Central memory CD8-positive, alpha-beta T cell (primary cell): ENCODE data around the gene MAPK12.

Source experiments
- ATAC-seq: fragments of 150-1000 bp; cut with Tn5 transposase; replicated peaks from 2 replicates; pipeline ENCODE4 v1.10.0; 2022; ENCODE audit warnings: mild to moderate bottlenecking, moderate FRiP score, moderate number of reproducible peaks; ENCODE audit not compliant: poor library complexity, severe bottlenecking; ENCODE audit errors: extremely low read depth
- DNase-seq, 2 donors: peaks; one replicate each; pipeline ENCODE4 v3.0.0; 2021; ENCODE audit warnings: low spot score in 2 of 2
- H3K27ac Mint-ChIP-seq: one replicate; pipeline ENCODE4 v1.8.0; 2022; ENCODE audit warnings: low read depth, mild to moderate bottlenecking, moderate library complexity, mixed read lengths
- H3K27me3 Mint-ChIP-seq: one replicate; pipeline ENCODE4 v1.8.0; 2022; ENCODE audit warnings: mixed read lengths
- H3K36me3 Mint-ChIP-seq: one replicate; pipeline ENCODE4 v1.8.0; 2022; ENCODE audit warnings: mild to moderate bottlenecking, moderate library complexity, mixed read lengths; ENCODE audit not compliant: insufficient read depth
- H3K4me1 Mint-ChIP-seq: one replicate; pipeline ENCODE4 v1.8.0; 2022; ENCODE audit warnings: mixed read lengths
- H3K4me3 Mint-ChIP-seq: one replicate; pipeline ENCODE4 v1.8.0; 2022; ENCODE audit warnings: mild to moderate bottlenecking, moderate library complexity, mixed read lengths
- H3K9me3 Mint-ChIP-seq: one replicate; pipeline ENCODE4 v1.8.0; 2022; ENCODE audit warnings: mixed read lengths

The MAPK12 gene

DNA sequence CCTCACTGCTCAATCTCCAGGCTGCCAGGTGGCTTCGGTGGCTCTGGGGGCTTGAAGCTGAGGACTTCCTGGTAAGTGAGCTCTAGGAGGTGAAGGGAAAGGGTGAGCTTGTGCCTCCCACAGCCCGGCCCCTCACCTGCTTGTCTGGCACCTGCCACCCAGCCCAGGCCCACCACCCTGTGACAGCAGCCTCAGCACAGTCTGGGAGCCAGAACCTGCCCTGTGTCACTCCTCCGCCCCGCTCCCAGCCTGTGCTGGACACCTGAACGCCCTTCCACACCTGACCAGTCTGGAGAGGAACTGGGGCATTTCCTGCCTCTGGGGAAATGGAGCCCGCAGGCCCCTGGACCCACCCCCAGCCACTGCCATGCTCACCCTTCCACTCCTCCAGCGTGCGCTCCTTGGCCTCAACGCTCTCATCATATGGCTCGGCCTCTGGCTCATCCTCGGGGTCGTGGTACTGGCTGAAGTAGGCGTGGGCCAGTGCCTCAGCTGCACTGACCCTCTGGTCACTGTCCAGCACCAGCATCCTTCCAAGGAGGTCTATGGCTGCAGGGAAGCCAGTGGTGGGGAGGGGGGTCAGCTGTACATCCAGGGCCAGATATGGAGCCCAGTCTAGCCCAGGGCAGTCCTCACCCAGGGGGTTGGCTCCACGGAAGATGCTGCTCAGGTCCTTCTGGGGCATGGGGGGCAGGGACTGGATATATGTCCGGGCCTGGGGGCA is 3.6 kb upstream of the MAPK12 start:
- peaks cover 5% of the 10 kb centered on the region for H3K4me1 Mint-ChIP-seq
- H3K4me3 Mint-ChIP-seq, result no peak overlapping the region
- ATAC-seq (no peak), DNase-seq (no peak)
- no peaks in the 10 kb centered on the region for H3K36me3 Mint-ChIP-seq
- H3K27me3 Mint-ChIP-seq, result peaks cover 14% of the 10 kb centered on the region
- H3K27ac Mint-ChIP-seq, result no peak overlapping the region
- no peaks in the 10 kb centered on the region for H3K9me3 Mint-ChIP-seq

DNA sequence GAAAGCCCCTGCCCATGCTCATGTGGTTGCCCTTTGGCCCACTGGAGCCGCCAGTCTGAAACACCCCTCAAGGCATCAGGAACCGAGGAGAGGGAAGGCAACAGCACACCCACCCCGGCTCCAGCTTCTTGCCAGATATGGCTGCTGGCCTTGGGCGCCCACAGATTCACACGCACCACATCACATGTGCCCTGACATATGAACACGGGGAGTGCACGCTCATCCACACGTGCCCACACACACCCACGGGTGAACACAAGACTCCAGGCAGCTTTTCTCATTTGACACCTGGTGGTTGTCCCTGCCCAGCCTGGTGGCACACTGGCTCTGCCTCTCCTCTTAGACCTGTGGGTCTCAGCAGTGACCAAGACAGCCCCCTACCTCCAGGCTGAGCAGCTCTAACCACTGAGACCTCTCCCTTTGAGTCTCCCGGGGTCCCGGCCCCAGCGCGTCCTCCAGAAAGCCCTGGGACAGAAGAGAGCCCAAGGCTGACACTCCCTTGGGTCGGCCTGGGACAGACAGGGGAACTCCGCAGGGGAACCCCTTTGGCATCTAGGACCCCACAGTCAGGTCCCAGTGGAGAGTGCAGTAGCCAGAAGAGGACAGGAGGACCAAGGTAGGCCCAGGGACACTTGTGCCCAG is 2.7 kb upstream of the MAPK12 start:
- Mint-ChIP-seq H3K27me3 (peaks cover 14% of the 10 kb centered on the region), H3K9me3 (no peaks in the 10 kb centered on the region), H3K27ac (no peak overlapping the region), H3K4me3 (no peak overlapping the region), H3K4me1 (peaks cover 5% of the 10 kb centered on the region), H3K36me3 (peaks cover 2% of the 10 kb centered on the region)
- DNase-seq (no peak), ATAC-seq (no peak)

DNA sequence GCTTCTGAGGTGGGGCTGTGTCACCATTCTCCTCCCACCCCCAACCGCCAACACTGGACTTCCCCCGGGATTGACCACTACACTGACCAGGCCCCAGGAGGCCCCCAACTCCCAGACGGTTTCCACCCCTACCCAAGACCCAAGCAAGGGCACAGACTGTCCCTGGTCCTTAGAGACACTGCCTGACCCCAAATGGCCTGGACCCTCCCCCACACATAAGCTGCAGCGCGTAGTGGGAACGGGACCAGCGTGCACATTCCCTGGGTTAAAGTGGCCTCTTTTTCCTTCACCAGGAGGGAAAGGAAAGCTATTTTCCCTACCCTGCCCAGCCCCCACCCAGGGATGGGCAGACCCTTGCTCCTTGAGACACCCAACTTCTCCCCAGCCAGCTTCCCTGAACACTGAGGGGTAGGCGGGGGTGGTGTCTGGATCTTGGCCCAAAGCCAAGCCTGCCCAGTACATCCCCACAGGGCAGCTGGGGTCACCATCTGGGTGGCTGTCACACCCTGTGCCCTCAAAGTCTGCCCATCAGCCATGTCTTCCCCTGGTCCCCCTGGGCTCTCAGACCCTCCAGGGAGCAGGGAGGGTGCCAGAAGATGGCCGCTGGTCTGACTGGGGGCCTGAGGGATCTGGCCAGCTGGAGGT is 1.6 kb upstream of the MAPK12 start:
- DNase-seq (no peak), ATAC-seq (no peak)
- peak overlapping the region; percentile 36 for H3K4me3 Mint-ChIP-seq
- H3K36me3 Mint-ChIP-seq, result peaks cover 4% of the 10 kb centered on the region
- peaks cover 14% of the 10 kb centered on the region for H3K27me3 Mint-ChIP-seq
- H3K9me3 Mint-ChIP-seq, result no peaks in the 10 kb centered on the region
- peaks cover 5% of the 10 kb centered on the region for H3K4me1 Mint-ChIP-seq
- H3K27ac Mint-ChIP-seq, result no peak overlapping the region

DNA sequence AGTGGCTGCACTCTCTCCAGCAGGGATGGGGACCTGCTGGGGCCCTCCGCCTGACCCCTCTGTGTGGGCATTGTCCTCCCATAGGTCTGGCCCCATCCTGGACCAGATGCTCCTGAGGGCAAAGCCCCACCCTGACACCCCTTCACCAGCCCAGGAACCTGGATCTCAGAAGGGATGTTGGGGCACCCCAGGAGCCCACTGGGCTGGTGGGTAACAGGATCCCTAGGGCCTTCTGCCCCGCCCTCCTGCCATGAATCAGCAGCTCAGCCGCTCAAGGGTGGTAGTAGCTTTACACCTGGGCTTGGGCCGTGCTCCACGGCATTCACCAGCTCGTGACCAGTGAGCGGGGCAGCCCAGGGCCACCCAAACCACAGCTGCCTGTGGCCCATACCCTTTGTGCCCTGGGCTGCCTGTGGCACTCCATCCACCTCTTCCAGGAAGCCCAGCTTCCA is 1.0 kb upstream of the MAPK12 start:
- DNase-seq (no peak), ATAC-seq (no peak)
- peaks cover 5% of the 10 kb centered on the region for H3K4me1 Mint-ChIP-seq
- H3K27me3 Mint-ChIP-seq, result peaks cover 14% of the 10 kb centered on the region
- H3K9me3 Mint-ChIP-seq, result no peaks in the 10 kb centered on the region
- no peak overlapping the region for H3K27ac Mint-ChIP-seq
- peaks cover 4% of the 10 kb centered on the region for H3K36me3 Mint-ChIP-seq
- H3K4me3 Mint-ChIP-seq, result peak overlapping the region; percentile 73

DNA sequence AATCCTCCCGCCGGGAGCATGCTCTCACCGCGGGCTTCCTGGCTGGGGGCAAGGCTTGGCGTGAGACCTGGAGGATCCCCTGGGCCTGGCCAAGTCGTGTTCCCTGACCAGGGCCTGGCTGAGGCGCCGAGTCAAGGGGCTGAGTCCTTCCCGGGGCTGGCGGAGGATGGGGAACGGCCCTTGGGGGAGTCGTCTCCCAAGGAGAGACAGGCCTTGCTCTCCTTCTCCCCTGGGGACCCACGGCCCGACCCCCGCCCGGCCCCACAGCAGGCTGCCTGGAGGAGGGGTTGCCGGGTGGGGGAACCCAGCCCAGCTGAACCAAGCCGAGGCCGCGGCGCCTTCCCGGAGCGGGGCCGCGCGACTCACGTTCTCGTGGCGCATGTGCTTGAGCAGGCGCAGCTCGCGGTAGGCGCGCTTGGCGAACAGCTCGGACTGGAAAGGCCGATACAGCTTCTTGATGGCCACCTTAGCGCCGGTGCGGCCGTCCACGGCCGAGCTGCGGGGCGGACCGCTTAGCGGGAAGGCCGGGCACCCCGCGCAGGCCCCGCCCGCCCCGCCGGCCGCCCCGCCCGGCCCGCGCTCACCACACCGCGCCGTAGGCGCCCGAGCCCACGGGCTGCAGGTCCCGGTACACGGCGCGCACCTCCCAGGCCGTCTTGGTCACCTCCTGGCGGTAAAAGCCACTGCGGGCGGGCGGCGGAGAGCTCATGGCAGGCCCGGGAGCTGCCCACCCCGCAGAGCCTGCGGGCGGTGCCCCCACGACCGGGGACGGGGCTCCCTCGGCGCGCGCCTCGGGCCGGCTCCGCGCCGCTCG is 475 bp downstream of the MAPK12 start:
- H3K4me1 Mint-ChIP-seq, result peaks cover 5% of the 10 kb centered on the region
- H3K27me3 Mint-ChIP-seq, result peaks cover 14% of the 10 kb centered on the region
- no peaks in the 10 kb centered on the region for H3K9me3 Mint-ChIP-seq

DNA sequence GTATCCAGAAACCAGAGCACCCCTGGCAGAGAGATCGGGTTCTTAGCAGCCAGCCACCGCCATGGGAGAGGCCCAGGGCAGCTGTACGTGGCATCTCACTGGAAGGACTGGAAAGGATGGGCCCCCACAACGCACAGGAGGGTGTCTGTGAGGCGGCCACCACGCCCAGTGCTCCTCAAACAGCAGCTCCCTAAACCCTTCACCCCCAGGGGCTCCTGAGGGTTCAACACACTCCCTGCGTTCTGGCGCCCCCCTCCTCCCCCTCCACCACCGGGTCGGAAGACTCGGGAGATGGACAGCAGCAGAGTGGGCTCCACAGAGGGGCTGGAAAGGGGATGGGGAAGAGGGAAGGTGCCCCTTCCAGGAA is 1.1 kb downstream of the MAPK12 start:
- no peak for DNase-seq
- H3K27me3 Mint-ChIP-seq, result peaks cover 14% of the 10 kb centered on the region

More for the DNA sequence above, 475 bp downstream of the MAPK12 start:
- Mint-ChIP-seq H3K36me3 (peaks cover 4% of the 10 kb centered on the region), H3K27ac (no peak overlapping the region), H3K4me3 (no peak overlapping the region)
- ATAC-seq (peak; percentile 29), DNase-seq (no peak)

DNA sequence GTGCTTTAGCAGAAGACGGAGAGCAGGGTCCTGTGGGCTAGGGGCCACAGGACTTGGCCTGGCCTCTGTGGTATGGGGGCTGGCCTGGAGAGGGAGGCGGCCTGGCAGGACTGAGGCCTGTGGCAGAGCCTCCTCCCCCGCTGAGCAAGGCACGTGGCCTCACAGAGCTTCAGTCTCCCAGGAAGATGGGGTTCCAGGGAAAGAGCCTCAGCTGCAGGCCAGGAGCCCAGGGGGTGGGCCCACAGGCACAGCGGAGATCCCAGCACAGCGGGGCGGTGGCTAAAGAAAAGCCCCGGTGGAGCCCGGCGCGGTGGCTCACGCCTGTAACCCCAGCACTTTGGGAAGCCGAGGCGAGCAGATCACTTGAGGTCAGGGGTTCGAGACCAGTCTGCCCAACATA is 2.2 kb downstream of the MAPK12 start:
- Mint-ChIP-seq H3K4me3 (peak overlapping the region; percentile 38), H3K27ac (no peak overlapping the region), H3K36me3 (peaks cover 7% of the 10 kb centered on the region), H3K27me3 (peaks cover 14% of the 10 kb centered on the region), H3K4me1 (peaks cover 5% of the 10 kb centered on the region), H3K9me3 (no peaks in the 10 kb centered on the region)
- DNase-seq, result no peak
- ATAC-seq, result no peak

More for the DNA sequence above, 1.1 kb downstream of the MAPK12 start:
- peaks cover 4% of the 10 kb centered on the region for H3K36me3 Mint-ChIP-seq
- no peak for ATAC-seq
- no peaks in the 10 kb centered on the region for H3K9me3 Mint-ChIP-seq
- H3K27ac Mint-ChIP-seq, result no peak overlapping the region
- no peak overlapping the region for H3K4me3 Mint-ChIP-seq
- H3K4me1 Mint-ChIP-seq, result peaks cover 5% of the 10 kb centered on the region

DNA sequence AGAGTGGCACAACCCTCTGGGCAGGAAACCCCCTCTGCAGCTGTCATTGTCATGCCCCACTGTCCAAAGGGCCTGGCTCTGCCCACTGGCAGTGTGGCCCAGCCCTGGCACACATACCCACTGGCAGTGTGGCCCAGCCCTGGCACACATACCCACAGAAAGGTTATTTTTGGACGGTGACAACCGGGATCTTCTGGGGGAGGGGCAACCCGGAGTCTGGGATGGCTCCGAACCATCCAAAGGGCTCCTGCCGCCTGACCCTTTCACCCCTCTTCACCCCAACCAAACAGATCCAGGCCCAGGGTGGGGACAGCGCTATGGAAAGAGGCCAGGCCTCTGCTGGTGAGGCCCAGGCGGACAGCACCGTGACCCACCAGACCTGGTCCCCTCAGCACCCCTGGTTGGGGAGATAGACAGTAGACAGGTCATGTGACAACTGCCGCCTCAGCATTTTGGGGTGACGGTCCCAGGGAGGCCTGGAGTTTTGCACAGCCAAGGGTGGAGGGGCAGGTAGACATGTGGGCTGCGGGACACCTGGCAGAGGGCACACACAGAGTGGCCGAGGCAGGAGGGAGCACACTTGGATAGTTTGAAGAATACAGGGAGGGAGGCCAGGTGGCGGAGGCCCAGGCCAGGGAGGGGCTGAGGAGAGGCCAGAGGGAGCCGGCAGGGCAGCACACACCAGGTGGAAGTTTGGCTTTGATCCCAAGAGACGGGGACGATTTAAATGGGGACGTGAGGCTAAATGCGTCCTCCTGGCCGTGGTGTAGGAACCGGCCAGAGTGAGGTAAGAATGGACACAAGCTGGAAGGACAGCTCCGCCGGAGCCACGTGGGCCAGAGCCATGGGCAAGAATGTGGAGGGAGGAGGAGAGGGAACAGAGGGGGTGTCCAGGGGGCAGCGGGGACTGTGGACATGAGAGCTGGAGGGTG is 2.9 kb downstream of the MAPK12 start:
- Mint-ChIP-seq H3K4me3 (no peak overlapping the region), H3K9me3 (no peaks in the 10 kb centered on the region), H3K36me3 (peaks cover 7% of the 10 kb centered on the region), H3K4me1 (peaks cover 5% of the 10 kb centered on the region), H3K27ac (no peak overlapping the region), H3K27me3 (peaks cover 14% of the 10 kb centered on the region)
- DNase-seq (no peak), ATAC-seq (no peak)

DNA sequence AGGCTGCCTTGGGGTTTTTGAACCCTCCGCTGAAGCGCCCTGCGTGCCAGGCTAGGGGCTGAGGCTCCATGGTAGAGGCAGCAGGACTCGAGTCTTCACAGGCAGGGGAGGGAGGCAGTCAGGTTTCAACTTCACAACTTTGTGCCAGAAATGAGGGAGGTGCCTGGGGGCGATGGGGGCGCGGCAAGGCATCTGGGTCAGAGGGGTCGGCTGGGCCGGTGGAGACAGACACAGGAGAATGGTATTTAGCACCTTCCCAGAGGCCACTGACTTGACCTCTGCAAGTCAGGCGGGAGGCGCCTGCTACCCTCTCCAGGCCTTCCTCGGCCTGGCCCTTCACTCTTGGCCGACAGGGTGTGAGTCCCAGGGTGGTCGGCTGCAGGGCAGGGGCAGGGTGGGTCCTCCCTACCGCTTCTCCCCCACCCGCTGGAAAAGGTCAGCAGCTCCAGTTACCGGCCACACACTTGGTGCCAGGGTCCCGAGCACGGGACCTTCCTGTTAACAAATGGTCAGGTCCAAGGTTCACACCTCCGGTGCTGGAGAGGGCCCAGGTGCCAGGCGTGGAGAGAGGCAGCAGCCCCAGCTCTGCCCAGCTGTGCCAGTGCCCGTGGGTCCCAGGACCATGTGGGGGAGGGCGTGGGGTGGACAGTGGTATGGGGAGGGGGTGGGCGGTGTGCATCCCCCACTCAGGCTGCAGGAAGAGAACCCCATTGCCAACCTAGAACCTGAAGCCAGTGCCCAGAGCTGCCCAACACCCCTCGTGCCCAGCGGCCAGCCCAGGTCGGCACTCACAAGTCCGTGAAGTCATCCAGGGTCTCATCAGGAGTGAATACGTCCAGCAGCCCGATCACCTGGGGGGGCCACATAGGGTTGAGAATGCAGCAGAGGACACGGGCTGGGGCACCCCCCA is 3.8 kb downstream of the MAPK12 start:
- Mint-ChIP-seq H3K4me3 (no peak overlapping the region), H3K4me1 (peaks cover 5% of the 10 kb centered on the region), H3K9me3 (no peaks in the 10 kb centered on the region), H3K27ac (no peak overlapping the region), H3K36me3 (peaks cover 7% of the 10 kb centered on the region), H3K27me3 (peaks cover 9% of the 10 kb centered on the region)
- no peak for DNase-seq
- no peak for ATAC-seq

DNA sequence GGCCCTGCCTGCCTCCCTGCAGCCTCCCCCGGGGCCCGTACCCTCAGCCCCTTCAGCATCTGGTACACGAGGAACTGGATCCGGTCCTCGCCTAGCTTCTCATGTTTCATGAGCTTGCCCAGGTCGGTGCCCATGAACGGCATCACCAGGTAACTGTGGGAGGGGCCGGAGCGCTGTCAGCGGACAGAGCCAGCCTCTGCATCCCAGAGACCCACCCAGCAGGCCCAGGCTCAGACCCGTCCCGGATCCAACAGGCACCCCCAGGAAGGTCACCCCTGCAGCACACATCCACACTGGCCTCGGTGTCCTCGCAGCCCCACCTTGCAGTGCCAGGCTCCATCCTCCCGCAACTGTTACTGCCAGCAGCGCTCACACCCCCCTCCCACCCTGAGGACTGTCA is 4.4 kb downstream of the MAPK12 start:
- ATAC-seq (no peak), DNase-seq (no peak)
- H3K9me3 Mint-ChIP-seq, result no peaks in the 10 kb centered on the region
- H3K27ac Mint-ChIP-seq, result no peak overlapping the region
- peaks cover 7% of the 10 kb centered on the region for H3K36me3 Mint-ChIP-seq
- no peak overlapping the region for H3K4me3 Mint-ChIP-seq
- peaks cover 2% of the 10 kb centered on the region for H3K27me3 Mint-ChIP-seq
- H3K4me1 Mint-ChIP-seq, result peaks cover 2% of the 10 kb centered on the region

DNA sequence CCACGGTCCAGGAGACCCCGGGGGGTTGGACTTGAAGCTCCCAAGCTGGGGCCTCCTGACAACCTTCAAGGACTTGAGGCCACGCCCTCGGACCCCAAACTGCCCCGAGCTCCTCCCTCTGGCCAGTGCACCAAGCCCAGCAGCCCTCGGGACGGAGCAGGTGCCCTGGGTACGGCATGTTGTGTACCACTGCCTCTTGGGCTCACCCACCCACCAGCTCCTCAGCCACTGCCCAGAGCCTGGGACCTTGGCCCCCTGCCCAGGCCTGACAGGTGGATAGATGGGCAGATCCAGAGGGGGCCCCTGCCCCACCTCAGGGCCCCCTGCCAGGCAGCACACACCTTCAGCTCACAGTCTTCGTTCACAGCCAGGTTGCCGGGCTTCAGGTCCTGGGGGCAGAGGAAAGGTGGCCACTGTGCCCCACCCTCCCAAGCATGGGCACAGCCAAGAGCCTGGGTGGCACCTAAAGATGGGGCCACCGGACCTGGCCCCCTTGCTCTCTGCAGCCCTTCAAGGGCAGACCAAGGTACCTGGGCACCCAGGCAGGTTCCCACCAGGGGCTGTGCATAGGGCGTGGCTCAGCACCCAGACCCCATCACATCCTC is 5.1 kb downstream of the MAPK12 start:
- Mint-ChIP-seq H3K36me3 (peaks cover 7% of the 10 kb centered on the region), H3K4me1 (no peaks in the 10 kb centered on the region), H3K9me3 (no peaks in the 10 kb centered on the region), H3K27ac (no peak overlapping the region), H3K27me3 (no peaks in the 10 kb centered on the region), H3K4me3 (no peak overlapping the region)
- DNase-seq (no peak), ATAC-seq (no peak)
